Measurements from ENCODE around the gene ADISSP. TPM values are rescaled to one million over a fixed set of nuclear protein-coding genes. Genes with fewer than 3 reads are reported as not detected.

Gene ADISSP
- total and polyA plus RNA-seq, 2 of the 13 experiments (the other 11 are each of a cell fraction or from before 2014, with no cell fraction given) = 38.3 to 90.6 TPM

- TF ChIP-seq KDM3A (CRISPR knock-in tag; IDR thresholded peaks at IDR 0.05; ENCODE audit: low read depth) (peak; percentile 44; the same call in 1 of the 2 replicates), FOSL2 (CRISPR knock-in tag; IDR thresholded peaks at IDR 0.05) (peak; percentile 23; the same call in 1 of the 2 replicates), HOXD1 (CRISPR knock-in tag; IDR thresholded peaks at IDR 0.05) (peak; percentile 18; the same call in 1 of the 2 replicates), ZEB1 (IDR thresholded peaks at IDR 0.05; ENCODE audit: insufficient replicate concordance, low read depth) (no peak), KDM5B (CRISPR knock-in tag; IDR thresholded peaks at IDR 0.05; ENCODE audit: borderline replicate concordance) (no peak), SMAD9 (CRISPR knock-in tag; IDR thresholded peaks at IDR 0.05) (no peak), SSRP1 (CRISPR knock-in tag; IDR thresholded peaks at IDR 0.05) (no peak), HDAC2 (CRISPR knock-in tag; IDR thresholded peaks at IDR 0.05) (no peak), KAT2B (IDR thresholded peaks at IDR 0.05; ENCODE audit: borderline replicate concordance, low read depth, low read length) (no peak), ZSCAN20 (CRISPR knock-in tag; IDR thresholded peaks at IDR 0.05; ENCODE audit: borderline replicate concordance) (peak; percentile 43; the same call in 1 of the 2 replicates), HOXA7 (CRISPR knock-in tag; IDR thresholded peaks at IDR 0.05) (no peak), EHMT2 (IDR thresholded peaks at IDR 0.05; ENCODE audit: borderline replicate concordance, low read depth, low read length) (no peak), ZNF33B (CRISPR knock-in tag; IDR thresholded peaks at IDR 0.05) (no peak), SAP130 (CRISPR knock-in tag; IDR thresholded peaks at IDR 0.05; ENCODE audit: low read depth) (peak; percentile 70), ZNF83 (CRISPR knock-in tag; IDR thresholded peaks at IDR 0.05; ENCODE audit: borderline replicate concordance) (no peak), REL (CRISPR knock-in tag; conservative IDR thresholded peaks at IDR 0.05) (no peak), PCBP2 (optimal IDR thresholded peaks at IDR 0.05; ENCODE audit: low read depth, low read length, poor library complexity, severe bottlenecking) (no peak), CCDC6 (CRISPR knock-in tag; IDR thresholded peaks at IDR 0.05) (no peak), ZNF562 (CRISPR knock-in tag; IDR thresholded peaks at IDR 0.05; ENCODE audit: borderline replicate concordance) (no peak), PHF20 (CRISPR knock-in tag; IDR thresholded peaks at IDR 0.05) (peak; percentile 24; the same call in 1 of the 2 replicates), TFDP1 (CRISPR knock-in tag; IDR thresholded peaks at IDR 0.05; ENCODE audit: borderline replicate concordance) (0 out of 2 replicates have a peak, but pooled peaks have one; percentile 34)
- TF ChIP-seq, protein P1, sequence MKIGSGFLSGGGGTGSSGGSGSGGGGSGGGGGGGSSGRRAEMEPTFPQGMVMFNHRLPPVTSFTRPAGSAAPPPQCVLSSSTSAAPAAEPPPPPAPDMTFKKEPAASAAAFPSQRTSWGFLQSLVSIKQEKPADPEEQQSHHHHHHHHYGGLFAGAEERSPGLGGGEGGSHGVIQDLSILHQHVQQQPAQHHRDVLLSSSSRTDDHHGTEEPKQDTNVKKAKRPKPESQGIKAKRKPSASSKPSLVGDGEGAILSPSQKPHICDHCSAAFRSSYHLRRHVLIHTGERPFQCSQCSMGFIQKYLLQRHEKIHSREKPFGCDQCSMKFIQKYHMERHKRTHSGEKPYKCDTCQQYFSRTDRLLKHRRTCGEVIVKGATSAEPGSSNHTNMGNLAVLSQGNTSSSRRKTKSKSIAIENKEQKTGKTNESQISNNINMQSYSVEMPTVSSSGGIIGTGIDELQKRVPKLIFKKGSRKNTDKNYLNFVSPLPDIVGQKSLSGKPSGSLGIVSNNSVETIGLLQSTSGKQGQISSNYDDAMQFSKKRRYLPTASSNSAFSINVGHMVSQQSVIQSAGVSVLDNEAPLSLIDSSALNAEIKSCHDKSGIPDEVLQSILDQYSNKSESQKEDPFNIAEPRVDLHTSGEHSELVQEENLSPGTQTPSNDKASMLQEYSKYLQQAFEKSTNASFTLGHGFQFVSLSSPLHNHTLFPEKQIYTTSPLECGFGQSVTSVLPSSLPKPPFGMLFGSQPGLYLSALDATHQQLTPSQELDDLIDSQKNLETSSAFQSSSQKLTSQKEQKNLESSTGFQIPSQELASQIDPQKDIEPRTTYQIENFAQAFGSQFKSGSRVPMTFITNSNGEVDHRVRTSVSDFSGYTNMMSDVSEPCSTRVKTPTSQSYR (CRISPR knock-in tag; IDR thresholded peaks at IDR 0.05; ENCODE audit: borderline replicate concordance) = peak; percentile 59; the same call in 1 of the 2 replicates
- TF ChIP-seq, protein P2, sequence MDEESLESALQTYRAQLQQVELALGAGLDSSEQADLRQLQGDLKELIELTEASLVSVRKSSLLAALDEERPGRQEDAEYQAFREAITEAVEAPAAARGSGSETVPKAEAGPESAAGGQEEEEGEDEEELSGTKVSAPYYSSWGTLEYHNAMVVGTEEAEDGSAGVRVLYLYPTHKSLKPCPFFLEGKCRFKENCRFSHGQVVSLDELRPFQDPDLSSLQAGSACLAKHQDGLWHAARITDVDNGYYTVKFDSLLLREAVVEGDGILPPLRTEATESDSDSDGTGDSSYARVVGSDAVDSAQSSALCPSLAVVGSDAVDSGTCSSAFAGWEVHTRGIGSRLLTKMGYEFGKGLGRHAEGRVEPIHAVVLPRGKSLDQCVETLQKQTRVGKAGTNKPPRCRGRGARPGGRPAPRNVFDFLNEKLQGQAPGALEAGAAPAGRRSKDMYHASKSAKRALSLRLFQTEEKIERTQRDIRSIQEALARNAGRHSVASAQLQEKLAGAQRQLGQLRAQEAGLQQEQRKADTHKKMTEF (CRISPR knock-in tag; IDR thresholded peaks at IDR 0.05) = peak; percentile 81
- TF ChIP-seq, protein P3, sequence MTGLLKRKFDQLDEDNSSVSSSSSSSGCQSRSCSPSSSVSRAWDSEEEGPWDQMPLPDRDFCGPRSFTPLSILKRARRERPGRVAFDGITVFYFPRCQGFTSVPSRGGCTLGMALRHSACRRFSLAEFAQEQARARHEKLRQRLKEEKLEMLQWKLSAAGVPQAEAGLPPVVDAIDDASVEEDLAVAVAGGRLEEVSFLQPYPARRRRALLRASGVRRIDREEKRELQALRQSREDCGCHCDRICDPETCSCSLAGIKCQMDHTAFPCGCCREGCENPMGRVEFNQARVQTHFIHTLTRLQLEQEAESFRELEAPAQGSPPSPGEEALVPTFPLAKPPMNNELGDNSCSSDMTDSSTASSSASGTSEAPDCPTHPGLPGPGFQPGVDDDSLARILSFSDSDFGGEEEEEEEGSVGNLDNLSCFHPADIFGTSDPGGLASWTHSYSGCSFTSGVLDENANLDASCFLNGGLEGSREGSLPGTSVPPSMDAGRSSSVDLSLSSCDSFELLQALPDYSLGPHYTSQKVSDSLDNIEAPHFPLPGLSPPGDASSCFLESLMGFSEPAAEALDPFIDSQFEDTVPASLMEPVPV (CRISPR knock-in tag; IDR thresholded peaks at IDR 0.05) = no peak; the same call in 1 of the 2 replicates
Measured at GRCh38 chr20:3786665-3787323, 19.2 kb upstream of the ADISSP start, which contains the start of gene CENPB (continued).

Data from HepG2 (cell line).